DOHH2 (cell line): ENCODE measurements around the gene SLC33A1.

Experiments used
- H3F3A ChIP-seq: fragments of 200-600 bp; sonication (generic), shearing (Covaris generic); 2 replicates; pipeline ENCODE4 v1.6.0; 2016; ENCODE audit warnings: antibody characterized with exemption, mild to moderate bottlenecking; ENCODE audit not compliant: control insufficient read depth, insufficient read depth
- H3K27ac ChIP-seq: fragments of 200-600 bp; sonication (generic); 2 replicates; pipeline ENCODE4 v1.5.1; 2014; ENCODE audit warnings: low read depth, mild to moderate bottlenecking, low read length, moderate library complexity
- H3K27me3 ChIP-seq: fragments of 200-600 bp; sonication (generic); 2 replicates; pipeline ENCODE4 v1.6.1; 2014; ENCODE audit warnings: mild to moderate bottlenecking, low read length, mixed read lengths; ENCODE audit not compliant: control insufficient read depth
- H3K36me3 ChIP-seq: fragments of 200-600 bp; sonication (generic); 2 replicates; pipeline ENCODE4 v1.6.1; 2014; ENCODE audit warnings: mild to moderate bottlenecking, low read length, moderate library complexity, mixed read lengths; ENCODE audit not compliant: control insufficient read depth
- H3K4me1 ChIP-seq: fragments of 200-600 bp; sonication (generic); 2 replicates; pipeline ENCODE4 v1.6.1; 2014; ENCODE audit warnings: mild to moderate bottlenecking, low read length, mixed read lengths; ENCODE audit not compliant: control insufficient read depth
- H3K4me2 ChIP-seq: fragments of 200-600 bp; sonication (generic); 2 replicates; pipeline ENCODE4 v1.6.0; 2014; ENCODE audit warnings: mild to moderate bottlenecking, low read length, moderate library complexity
- H3K4me3 ChIP-seq: fragments of 200-600 bp; sonication (generic); 2 replicates; pipeline ENCODE4 v1.5.1; 2014; ENCODE audit warnings: mild to moderate bottlenecking, low read length, mixed read lengths
- H3K79me2 ChIP-seq: fragments of 200-600 bp; sonication (generic); 2 replicates; pipeline ENCODE4 v1.6.1; 2014; ENCODE audit warnings: mild to moderate bottlenecking, low read length, mixed read lengths; ENCODE audit not compliant: control insufficient read depth
- H3K9me2 ChIP-seq: fragments of 200-600 bp; sonication (generic); replicated peaks from 2 replicates; pipeline ENCODE4 v1.6.1; 2014; ENCODE audit warnings: mild to moderate bottlenecking, low read length, mixed read lengths; ENCODE audit not compliant: control insufficient read depth
- H3K9me3 ChIP-seq: fragments of 200-600 bp; sonication (generic); 2 replicates; pipeline ENCODE4 v1.6.1; 2014; ENCODE audit warnings: antibody characterized with exemption, low read length, mixed read lengths; ENCODE audit not compliant: control insufficient read depth, insufficient read depth
- H4K20me1 ChIP-seq: fragments of 200-600 bp; sonication (generic); 2 replicates; pipeline ENCODE4 v1.6.0; 2014; ENCODE audit warnings: low read depth, mild to moderate bottlenecking, antibody characterized with exemption, low read length, moderate library complexity; ENCODE audit not compliant: control insufficient read depth, insufficient read depth
- CTCF ChIP-seq: fragments of 200-600 bp; sonication (generic); IDR thresholded peaks from one replicate; pipeline ENCODE4 v1.5.1; 2014; ENCODE audit warnings: antibody characterized with exemption, mild to moderate bottlenecking, low read depth, low read length; ENCODE audit not compliant: poor library complexity, severe bottlenecking
- EZH2phosphoT487 ChIP-seq: fragments of 200-600 bp; sonication (generic); IDR thresholded peaks from 2 replicates; pipeline ENCODE4 v1.6.1; 2017; ENCODE audit warnings: borderline replicate concordance, mild to moderate bottlenecking, antibody characterized with exemption, low read length, moderate library complexity, mixed read lengths

Gene SLC33A1

GRCh38 chr3:155772801-155773200 lies 81.4 kb downstream of the SLC33A1 start:
- Histone ChIP-seq H4K20me1 (no peaks in the 10 kb centered on the region), H3K79me2 (no peaks in the 10 kb centered on the region), H3K27me3 (no peaks in the 10 kb centered on the region), H3F3A (no peaks in the 10 kb centered on the region), H3K4me2 (no peak overlapping the region), H3K36me3 (no peaks in the 10 kb centered on the region), H3K27ac (no peak overlapping the region), H3K4me3 (no peak overlapping the region), H3K9me3 (peaks cover 8% of the 10 kb centered on the region), H3K9me2 (no peaks in the 10 kb centered on the region), H3K4me1 (no peaks in the 10 kb centered on the region)
- no peak for TF ChIP-seq EZH2phosphoT487
- no peak for TF ChIP-seq CTCF

- H3K9me2 ChIP-seq, result no peaks in the 10 kb centered on the region
- no peaks in the 10 kb centered on the region for H3K27me3 ChIP-seq
- no peak overlapping the region for H3K4me3 ChIP-seq
- no peak overlapping the region for H3K27ac ChIP-seq
- H3F3A ChIP-seq, result no peaks in the 10 kb centered on the region
- no peak for TF ChIP-seq EZH2phosphoT487
- H3K9me3 ChIP-seq, result peaks cover 8% of the 10 kb centered on the region
- H3K79me2 ChIP-seq, result no peaks in the 10 kb centered on the region
- H3K4me2 ChIP-seq, result no peak overlapping the region
- H4K20me1 ChIP-seq, result no peaks in the 10 kb centered on the region
- H3K4me1 ChIP-seq, result no peaks in the 10 kb centered on the region
- H3K36me3 ChIP-seq, result no peaks in the 10 kb centered on the region
These were observed 83.1 kb downstream of the SLC33A1 start for GRCh38 chr3:155771126-155771525.
